Neural cell (in vitro differentiated cells): ENCODE data around the gene RAB11FIP4. TPM values are rescaled to one million over a fixed set of nuclear protein-coding genes. Genes with fewer than 3 reads are reported as not detected.

ENCODE experiments used
- H2AFZ ChIP-seq: fragments of 200-600, 300-800 bp; sonication (generic), shearing (Covaris generic); 2 replicates; pipeline ENCODE4 v1.6.0; 2014; ENCODE audit warnings: low read depth, mild to moderate bottlenecking, antibody characterized with exemption, low read length, moderate library complexity
- H3F3A ChIP-seq: fragments of 200-600 bp; shearing (Covaris generic); 2 replicates; pipeline ENCODE4 v1.6.1; 2016; ENCODE audit warnings: mild to moderate bottlenecking, moderate library complexity, mixed read lengths, antibody characterized with exemption, low read length; ENCODE audit not compliant: insufficient read depth, poor library complexity, severe bottlenecking
- H3K27ac ChIP-seq: fragments of 200-600, 300-800 bp; sonication (generic), shearing (Covaris generic); 2 replicates; pipeline ENCODE4 v1.5.1; 2014; ENCODE audit warnings: mild to moderate bottlenecking, low read length, moderate library complexity
- H3K27me3 ChIP-seq: fragments of 300-800, 200-600 bp; sonication (generic), shearing (Covaris generic); 2 replicates; pipeline ENCODE4 v1.6.0; 2014; ENCODE audit warnings: mild to moderate bottlenecking, low read depth, low read length, moderate library complexity; ENCODE audit not compliant: insufficient read depth
- H3K36me3 ChIP-seq: fragments of 300-800, 200-600 bp; sonication (generic), shearing (Covaris generic); 2 replicates; pipeline ENCODE4 v1.5.1; 2014; ENCODE audit warnings: mild to moderate bottlenecking, antibody characterized with exemption, low read length, moderate library complexity; ENCODE audit not compliant: insufficient read depth
- H3K4me2 ChIP-seq: fragments of 300-800, 200-600 bp; sonication (generic), shearing (Covaris generic); 2 replicates; pipeline ENCODE4 v1.6.0; 2014; ENCODE audit warnings: mild to moderate bottlenecking, low read length
- H3K4me3 ChIP-seq: fragments of 300-800, 200-600 bp; sonication (generic), shearing (Covaris generic); 2 replicates; pipeline ENCODE4 v1.5.1; 2014; ENCODE audit warnings: mild to moderate bottlenecking, low read length, moderate library complexity
- H3K79me2 ChIP-seq: fragments of 200-600 bp; shearing (Covaris generic); replicated peaks from 2 replicates; pipeline ENCODE4 v1.6.0; 2014; ENCODE audit warnings: mild to moderate bottlenecking, low read length, moderate library complexity; ENCODE audit not compliant: insufficient read depth
- H3K9ac ChIP-seq: fragments of 300-800, 200-600 bp; sonication (generic), shearing (Covaris generic); 2 replicates; pipeline ENCODE4 v1.6.1; 2016; ENCODE audit warnings: mild to moderate bottlenecking, low read length, mixed read lengths
- H3K9me2 ChIP-seq: fragments of 200-600 bp; shearing (Covaris generic); 2 replicates; pipeline ENCODE4 v1.6.1; 2016; ENCODE audit warnings: mild to moderate bottlenecking, low read length, mixed read lengths; ENCODE audit not compliant: insufficient read depth
- H3K9me3 ChIP-seq: fragments of 200-600, 300-800 bp; sonication (generic), shearing (Covaris generic); 2 replicates; pipeline ENCODE4 v1.6.1; 2016; ENCODE audit warnings: mild to moderate bottlenecking, mixed run types, low read length, moderate library complexity, mixed read lengths
- H4K20me1 ChIP-seq: fragments of 200-600 bp; shearing (Covaris generic); 2 replicates; pipeline ENCODE4 v1.6.1; 2016; ENCODE audit warnings: mild to moderate bottlenecking, mixed run types; ENCODE audit not compliant: insufficient read depth
- EP300 ChIP-seq: fragments of 450-650 bp; conservative IDR thresholded peaks from 2 replicates; pipeline ENCODE4 v1.6.1; 2014; ENCODE audit warnings: antibody characterized with exemption, mild to moderate bottlenecking, moderate library complexity; ENCODE audit not compliant: poor library complexity, severe bottlenecking
- EZH2 ChIP-seq: fragments of 200-600, 300-800 bp; shearing (Covaris generic), sonication (generic); IDR thresholded peaks from 2 replicates; pipeline ENCODE4 v1.6.1; 2014; ENCODE audit warnings: antibody characterized with exemption, low read length, borderline replicate concordance, mild to moderate bottlenecking; ENCODE audit not compliant: insufficient read depth, poor library complexity, severe bottlenecking
- MXI1 ChIP-seq: fragments of 450-650 bp; conservative IDR thresholded peaks from 2 replicates; pipeline ENCODE4 v1.6.1; 2014; ENCODE audit warnings: antibody characterized with exemption, mild to moderate bottlenecking; ENCODE audit not compliant: poor library complexity, severe bottlenecking
- RAD21 ChIP-seq: fragments of 450-650 bp; conservative IDR thresholded peaks from 2 replicates; pipeline ENCODE4 v1.6.1; 2014; ENCODE audit warnings: antibody characterized with exemption, mild to moderate bottlenecking, moderate library complexity
- REST ChIP-seq: IDR thresholded peaks from 2 replicates; pipeline ENCODE4 v1.6.1; 2012; ENCODE audit warnings: borderline replicate concordance
- SMC3 ChIP-seq: fragments of 450-650 bp; conservative IDR thresholded peaks from 2 replicates; pipeline ENCODE4 v1.6.1; 2014; ENCODE audit warnings: antibody characterized with exemption, mild to moderate bottlenecking, moderate library complexity; ENCODE audit not compliant: poor library complexity
- polyA plus RNA-seq: library from polyadenylated mRNA; depleted of rRNA; stranded (reverse); fragments of >200 nt; gene quantifications from 2 replicates; pipeline ENCODE4 v1.2.3, GENCODE V29; 2014
- TF ChIP-seq, protein P1 (sequence below): fragments of 450-650 bp; IDR thresholded peaks from 2 replicates; pipeline ENCODE4 v1.5.1; 2014; ENCODE audit warnings: antibody characterized with exemption, mild to moderate bottlenecking, moderate library complexity; ENCODE audit not compliant: poor library complexity, severe bottlenecking

RAB11FIP4 gene
- polyA plus RNA-seq, 1 donor from 2014 or later: 14.4 TPM

GRCh38 chr17:31506517-31506916 is 115.0 kb downstream of the RAB11FIP4 start:
- no peaks in the 10 kb centered on the region for H3F3A ChIP-seq
- H3K27me3 ChIP-seq: no peaks in the 10 kb centered on the region
- no peaks in the 10 kb centered on the region for H4K20me1 ChIP-seq
- no peak overlapping the region for H3K4me3 ChIP-seq
- no peak overlapping the region for H3K9ac ChIP-seq
- H3K9me2 ChIP-seq: no peaks in the 10 kb centered on the region
- no peak overlapping the region for H3K27ac ChIP-seq
- no peaks in the 10 kb centered on the region for H3K79me2 ChIP-seq
- no peak overlapping the region for H3K4me2 ChIP-seq
- H2AFZ ChIP-seq: no peak overlapping the region
- no peak for TF ChIP-seq EP300
- TF ChIP-seq MXI1: no peak
- H3K9me3 ChIP-seq: no peaks in the 10 kb centered on the region
- no peaks in the 10 kb centered on the region for H3K36me3 ChIP-seq

GRCh38 chr17:31508288-31509094 is 117.0 kb downstream of the RAB11FIP4 start:
- no peak overlapping the region for H2AFZ ChIP-seq
- no peak overlapping the region for H3K4me2 ChIP-seq
- no peaks in the 10 kb centered on the region for H3K79me2 ChIP-seq
- TF ChIP-seq MXI1 (no peak), RAD21 (no peak), EP300 (no peak), REST (no peak), EZH2 (no peak), SMC3 (no peak)
- H4K20me1 ChIP-seq: no peaks in the 10 kb centered on the region
- H3K36me3 ChIP-seq: no peaks in the 10 kb centered on the region
- no peak overlapping the region for H3K27ac ChIP-seq
- no peak overlapping the region for H3K9ac ChIP-seq
- H3K27me3 ChIP-seq: no peaks in the 10 kb centered on the region
- H3K9me3 ChIP-seq: no peaks in the 10 kb centered on the region
- no peaks in the 10 kb centered on the region for H3F3A ChIP-seq
- H3K4me3 ChIP-seq: no peak overlapping the region
- H3K9me2 ChIP-seq: no peaks in the 10 kb centered on the region

- Histone ChIP-seq H3K9ac (no peak overlapping the region), H3K9me3 (no peaks in the 10 kb centered on the region), H3K27me3 (no peaks in the 10 kb centered on the region), H3K4me3 (no peak overlapping the region), H2AFZ (no peak overlapping the region), H3K27ac (no peak overlapping the region), H4K20me1 (no peaks in the 10 kb centered on the region), H3K36me3 (no peaks in the 10 kb centered on the region), H3K79me2 (no peaks in the 10 kb centered on the region), H3F3A (no peaks in the 10 kb centered on the region), H3K4me2 (no peak overlapping the region), H3K9me2 (no peaks in the 10 kb centered on the region)
- TF ChIP-seq, protein P1, sequence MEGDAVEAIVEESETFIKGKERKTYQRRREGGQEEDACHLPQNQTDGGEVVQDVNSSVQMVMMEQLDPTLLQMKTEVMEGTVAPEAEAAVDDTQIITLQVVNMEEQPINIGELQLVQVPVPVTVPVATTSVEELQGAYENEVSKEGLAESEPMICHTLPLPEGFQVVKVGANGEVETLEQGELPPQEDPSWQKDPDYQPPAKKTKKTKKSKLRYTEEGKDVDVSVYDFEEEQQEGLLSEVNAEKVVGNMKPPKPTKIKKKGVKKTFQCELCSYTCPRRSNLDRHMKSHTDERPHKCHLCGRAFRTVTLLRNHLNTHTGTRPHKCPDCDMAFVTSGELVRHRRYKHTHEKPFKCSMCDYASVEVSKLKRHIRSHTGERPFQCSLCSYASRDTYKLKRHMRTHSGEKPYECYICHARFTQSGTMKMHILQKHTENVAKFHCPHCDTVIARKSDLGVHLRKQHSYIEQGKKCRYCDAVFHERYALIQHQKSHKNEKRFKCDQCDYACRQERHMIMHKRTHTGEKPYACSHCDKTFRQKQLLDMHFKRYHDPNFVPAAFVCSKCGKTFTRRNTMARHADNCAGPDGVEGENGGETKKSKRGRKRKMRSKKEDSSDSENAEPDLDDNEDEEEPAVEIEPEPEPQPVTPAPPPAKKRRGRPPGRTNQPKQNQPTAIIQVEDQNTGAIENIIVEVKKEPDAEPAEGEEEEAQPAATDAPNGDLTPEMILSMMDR: no peak
Observed at GRCh38 chr17:31509095-31509804, 117.8 kb downstream of the RAB11FIP4 start.
